Left lung (tissue), 10 donors: ENCODE results near the gene SYT10. TPM values are rescaled to one million over a fixed set of nuclear protein-coding genes. Genes with fewer than 3 reads are reported as not detected.

Experiments used
- ATAC-seq: fragments of 200-7000 bp; cut with Tn5 transposase; one replicate; pipeline ENCODE4 v1.9.1; 2020; ENCODE audit warnings: moderate library complexity
- DNase-seq, 4 donors: peaks; one replicate each; pipeline ENCODE4 v3.0.0-alpha.2; 2013 to 2020
- H3K27ac ChIP-seq, 2 donors: fragments of 200-600 bp; sonication (generic) in 1 of 2; one replicate each; pipeline versions ENCODE4 v1.5.0 to v1.8.0; 2020 to 2021
- H3K27me3 ChIP-seq, 2 donors: fragments of 200-600 bp; sonication (generic) in 1 of 2; one replicate each; pipeline versions ENCODE4 v1.5.0 to v1.8.0; 2020 to 2021
- H3K36me3 ChIP-seq, 2 donors: fragments of 200-600 bp; sonication (generic) in 1 of 2; one replicate each; pipeline versions ENCODE4 v1.5.0 to v1.8.0; 2020 to 2021
- H3K4me1 ChIP-seq, 2 donors: fragments of 200-600 bp; one replicate each; pipeline ENCODE4 v1.8.0; 2021
- H3K4me3 ChIP-seq, 2 donors: fragments of 200-600 bp; sonication (generic) in 1 of 2; one replicate each; pipeline versions ENCODE4 v1.5.0 to v1.8.0; 2020 to 2021; ENCODE audit warnings: mild to moderate bottlenecking in 1 of 2
- H3K9me3 ChIP-seq, 2 donors: fragments of 200-600 bp; sonication (generic) in 1 of 2; one replicate each; pipeline versions ENCODE4 v1.5.0 to v1.8.0; 2020 to 2021
- intact Hi-C, 2 donors: fragments of 100-400 bp; cut with DNase I; formaldehyde crosslinking; loops; one replicate each; pipeline versions ENCODE4 v1.11.2 to v1.14.2; 2022
- polyA plus RNA-seq, 6 donors: library from polyadenylated mRNA; unstranded; fragments of 120-200 nt; gene quantifications; one replicate each; pipeline ENCODE4 v1.2.1, GENCODE V29; 2013; ENCODE audit not compliant: insufficient read length in 6 of 6
- total RNA-seq, 2 donors: library from RNA; stranded (reverse); fragmentation: NEBNext Ultra II Directional; extraction: Animal tissue kit (Norgen Biotek cat#: 25700); gene quantifications; one replicate each; pipeline ENCODE4 v1.2.1, GENCODE V29; 2021
- TF ChIP-seq, protein P1 (sequence below), 2 donors: fragments of 200-600 bp; sonication (generic) in 1 of 2; IDR thresholded peaks; one replicate each; pipeline versions ENCODE4 v1.5.0 to v1.8.0; 2021; ENCODE audit warnings: antibody characterized with exemption in 2 of 2
- donor health status: DM: no; HTN: yes; CAD: no.
- donor health status: DM: no; HTN: no; CAD: no.

The SYT10 gene
- total and polyA plus RNA-seq, 8 donors, result 0.03 to 0.08 (median 0.06) TPM; not detected in 4

- no peaks in the 10 kb centered on the region for H3K9me3 ChIP-seq
- TF ChIP-seq, protein P1, sequence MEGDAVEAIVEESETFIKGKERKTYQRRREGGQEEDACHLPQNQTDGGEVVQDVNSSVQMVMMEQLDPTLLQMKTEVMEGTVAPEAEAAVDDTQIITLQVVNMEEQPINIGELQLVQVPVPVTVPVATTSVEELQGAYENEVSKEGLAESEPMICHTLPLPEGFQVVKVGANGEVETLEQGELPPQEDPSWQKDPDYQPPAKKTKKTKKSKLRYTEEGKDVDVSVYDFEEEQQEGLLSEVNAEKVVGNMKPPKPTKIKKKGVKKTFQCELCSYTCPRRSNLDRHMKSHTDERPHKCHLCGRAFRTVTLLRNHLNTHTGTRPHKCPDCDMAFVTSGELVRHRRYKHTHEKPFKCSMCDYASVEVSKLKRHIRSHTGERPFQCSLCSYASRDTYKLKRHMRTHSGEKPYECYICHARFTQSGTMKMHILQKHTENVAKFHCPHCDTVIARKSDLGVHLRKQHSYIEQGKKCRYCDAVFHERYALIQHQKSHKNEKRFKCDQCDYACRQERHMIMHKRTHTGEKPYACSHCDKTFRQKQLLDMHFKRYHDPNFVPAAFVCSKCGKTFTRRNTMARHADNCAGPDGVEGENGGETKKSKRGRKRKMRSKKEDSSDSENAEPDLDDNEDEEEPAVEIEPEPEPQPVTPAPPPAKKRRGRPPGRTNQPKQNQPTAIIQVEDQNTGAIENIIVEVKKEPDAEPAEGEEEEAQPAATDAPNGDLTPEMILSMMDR (IDR thresholded peaks at IDR 0.05), result no peak
- DNase-seq (peak in 2 of 4 donors; percentile 16 to 79), ATAC-seq (peak; percentile 29)
- intact Hi-C loops, result no loop called here
- H3K27ac ChIP-seq, result no peak overlapping the region
- H3K36me3 ChIP-seq, result no peaks in the 10 kb centered on the region
- H3K4me1 ChIP-seq, result peaks cover 0 to 11% of the 10 kb centered on the region in 2 donors
- H3K4me3 ChIP-seq, result peak overlapping the region; percentile 27 to 34
- H3K27me3 ChIP-seq, result peaks cover 42 to 56% of the 10 kb centered on the region in 2 donors
These were observed 600 bp downstream of the SYT10 start for GRCh38 chr12:33438851-33439586.

DNA sequence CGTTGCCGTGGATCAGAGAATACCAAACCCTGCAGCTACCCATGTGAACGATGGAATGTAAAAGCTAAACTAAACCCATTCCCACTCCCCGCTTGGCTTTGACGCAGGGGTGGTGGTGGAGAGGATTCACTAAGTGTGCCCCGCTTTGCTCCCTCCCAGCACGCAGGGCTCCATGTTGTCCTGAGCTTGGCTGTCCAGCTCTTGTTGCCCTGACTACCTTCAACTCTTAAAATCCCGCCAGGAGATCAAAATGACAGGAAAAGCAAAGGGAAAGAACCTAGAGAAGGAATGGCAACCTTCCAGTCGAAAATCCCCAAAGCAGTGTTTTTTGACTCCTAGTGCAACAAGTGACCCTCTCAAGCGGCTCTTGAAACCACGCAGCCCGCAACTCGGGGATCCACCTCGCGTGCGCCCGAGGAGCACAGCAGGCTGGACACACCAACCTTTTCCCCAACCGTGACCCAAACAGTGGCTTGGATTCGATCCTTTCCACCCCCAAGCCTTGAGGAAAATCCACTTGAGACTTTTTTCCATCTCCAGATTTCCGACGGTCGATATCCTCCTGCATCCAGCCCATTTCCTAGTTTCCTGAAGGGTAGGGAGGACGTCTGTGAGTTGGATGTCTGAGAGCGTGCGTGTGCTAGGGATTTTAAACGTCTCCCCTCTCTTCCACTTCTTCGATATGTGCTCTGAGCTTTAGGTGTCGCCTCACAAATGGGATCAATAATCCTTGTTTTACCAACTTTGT is 1.4 kb downstream of the SYT10 start:
- no peaks in the 10 kb centered on the region for H3K9me3 ChIP-seq
- no peak overlapping the region for H3K27ac ChIP-seq
- no peaks in the 10 kb centered on the region for H3K36me3 ChIP-seq
- DNase-seq, result peak in 1 of 4 donors; percentile 45
- H3K27me3 ChIP-seq, result peaks cover 42 to 56% of the 10 kb centered on the region in 2 donors
- H3K4me3 ChIP-seq, result no peak overlapping the region
- peaks cover 0 to 11% of the 10 kb centered on the region in 2 donors for H3K4me1 ChIP-seq
- no peak for ATAC-seq
- TF ChIP-seq, protein P1 (IDR thresholded peaks at IDR 0.05), result no peak
- intact Hi-C loops, result no loop called here

DNA sequence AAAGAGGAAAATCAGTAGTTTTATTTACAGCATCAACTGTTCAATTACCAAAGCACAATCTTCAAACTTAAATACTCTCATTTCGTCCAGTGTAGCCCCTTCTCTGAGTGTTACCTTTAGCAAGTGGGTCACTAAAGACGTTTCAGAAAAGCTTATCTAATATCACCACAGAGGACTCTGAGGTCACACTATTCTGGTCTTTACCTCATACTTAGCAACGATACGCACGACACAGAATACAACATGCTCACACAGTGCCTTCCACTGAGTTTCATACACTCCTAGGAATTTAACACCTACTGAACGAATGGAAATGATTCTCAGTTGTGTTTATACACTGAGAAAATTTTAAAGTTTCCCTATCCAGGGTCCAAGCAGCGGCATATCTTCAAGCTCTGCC is 2.0 kb downstream of the SYT10 start:
- Histone ChIP-seq H3K4me3 (no peak overlapping the region), H3K9me3 (no peaks in the 10 kb centered on the region)

GRCh38 chr12:33432992-33433391 is 6.6 kb downstream of the SYT10 start:
- no peak for ATAC-seq
- Histone ChIP-seq H3K27ac (no peak overlapping the region), H3K4me3 (no peak overlapping the region), H3K36me3 (no peaks in the 10 kb centered on the region), H3K9me3 (no peaks in the 10 kb centered on the region), H3K27me3 (peaks cover 7 to 19% of the 10 kb centered on the region in 2 donors), H3K4me1 (no peaks in the 10 kb centered on the region)
- TF ChIP-seq, protein P1 (IDR thresholded peaks at IDR 0.05), result no peak
- DNase-seq, result no peak
- intact Hi-C loops, result no loop called here

More for the DNA sequence above, 2.0 kb downstream of the SYT10 start:
- peaks cover 0 to 11% of the 10 kb centered on the region in 2 donors for H3K4me1 ChIP-seq
- TF ChIP-seq, protein P1 (IDR thresholded peaks at IDR 0.05), result no peak
- ATAC-seq (no peak), DNase-seq (no peak)
- intact Hi-C loops, result no loop called here
- no peak overlapping the region for H3K27ac ChIP-seq
- no peaks in the 10 kb centered on the region for H3K36me3 ChIP-seq
- peaks cover 42 to 56% of the 10 kb centered on the region in 2 donors for H3K27me3 ChIP-seq

- no peak for DNase-seq
- no peak overlapping the region for H3K4me3 ChIP-seq
- no peak overlapping the region for H3K27ac ChIP-seq
- no peaks in the 10 kb centered on the region for H3K36me3 ChIP-seq
- ATAC-seq, result no peak
- TF ChIP-seq, protein P1 (IDR thresholded peaks at IDR 0.05), result no peak
- H3K27me3 ChIP-seq, result peaks cover 0 to 6% of the 10 kb centered on the region in 2 donors
- H3K9me3 ChIP-seq, result no peaks in the 10 kb centered on the region
- intact Hi-C loops, result no loop called here
- no peaks in the 10 kb centered on the region for H3K4me1 ChIP-seq
These were observed 8.0 kb downstream of the SYT10 start for GRCh38 chr12:33431648-33432047.
